Measurements from ENCODE around the gene ZBTB32.

DNA sequence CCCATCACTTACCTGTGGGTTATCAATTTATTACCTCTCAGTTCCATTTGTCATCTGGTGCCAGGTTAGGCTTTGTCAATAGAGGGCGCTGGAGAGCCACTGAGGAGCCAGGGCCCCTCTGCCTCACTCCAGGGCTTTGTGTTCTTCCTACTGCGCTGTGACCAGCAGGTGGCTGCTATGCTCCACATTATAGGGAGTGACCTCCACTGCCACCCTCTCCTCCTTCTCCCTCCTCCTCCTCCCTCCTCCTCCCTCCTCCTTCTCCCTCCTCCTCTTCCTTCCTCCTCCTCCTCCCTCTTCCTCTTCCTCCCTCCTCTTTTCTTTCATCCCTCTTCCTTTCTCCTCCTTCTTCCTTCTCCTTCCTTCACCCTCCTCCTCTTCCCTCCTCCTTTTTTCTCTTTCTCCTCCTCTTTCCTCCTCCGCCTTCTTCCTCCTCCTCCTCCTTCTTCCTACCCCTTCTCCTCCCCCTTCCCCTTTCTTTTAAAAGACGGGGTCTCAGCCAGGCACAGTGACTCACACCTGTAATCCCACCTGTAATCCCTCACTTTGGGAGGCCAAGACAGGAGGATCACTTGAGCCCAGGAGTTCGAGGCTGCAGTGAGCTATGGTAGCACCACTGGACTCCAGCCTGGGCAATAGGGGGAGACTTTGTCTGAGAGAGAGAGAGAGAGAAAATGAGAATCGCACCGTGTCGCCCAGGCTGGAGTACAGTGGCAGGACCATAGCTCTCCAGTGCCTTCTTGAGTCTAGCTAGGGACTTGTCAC lies 10.3 kb upstream of the ZBTB32 start:
- TF ChIP-seq POLR2A (IDR thresholded peaks at IDR 0.05) = no peak
- TF ChIP-seq, protein P1, sequence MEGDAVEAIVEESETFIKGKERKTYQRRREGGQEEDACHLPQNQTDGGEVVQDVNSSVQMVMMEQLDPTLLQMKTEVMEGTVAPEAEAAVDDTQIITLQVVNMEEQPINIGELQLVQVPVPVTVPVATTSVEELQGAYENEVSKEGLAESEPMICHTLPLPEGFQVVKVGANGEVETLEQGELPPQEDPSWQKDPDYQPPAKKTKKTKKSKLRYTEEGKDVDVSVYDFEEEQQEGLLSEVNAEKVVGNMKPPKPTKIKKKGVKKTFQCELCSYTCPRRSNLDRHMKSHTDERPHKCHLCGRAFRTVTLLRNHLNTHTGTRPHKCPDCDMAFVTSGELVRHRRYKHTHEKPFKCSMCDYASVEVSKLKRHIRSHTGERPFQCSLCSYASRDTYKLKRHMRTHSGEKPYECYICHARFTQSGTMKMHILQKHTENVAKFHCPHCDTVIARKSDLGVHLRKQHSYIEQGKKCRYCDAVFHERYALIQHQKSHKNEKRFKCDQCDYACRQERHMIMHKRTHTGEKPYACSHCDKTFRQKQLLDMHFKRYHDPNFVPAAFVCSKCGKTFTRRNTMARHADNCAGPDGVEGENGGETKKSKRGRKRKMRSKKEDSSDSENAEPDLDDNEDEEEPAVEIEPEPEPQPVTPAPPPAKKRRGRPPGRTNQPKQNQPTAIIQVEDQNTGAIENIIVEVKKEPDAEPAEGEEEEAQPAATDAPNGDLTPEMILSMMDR (IDR thresholded peaks at IDR 0.05) = peak; percentile 96 to 99 (median 97)
- no peak for TF ChIP-seq EP300 (IDR thresholded peaks at IDR 0.05)
- TF ChIP-seq POLR2AphosphoS5 (IDR thresholded peaks at IDR 0.05) = peak in 1 of 4 donors; percentile 10
